Measurements from ENCODE around the gene CFAP47. TPM values are rescaled to one million over a fixed set of nuclear protein-coding genes. Genes with fewer than 3 reads are reported as not detected.

The CFAP47 gene
- total RNA-seq, 1 donor from 2014 or later = 0.54 TPM

- no peak for DNase-seq (ENCODE audit: low spot score in 2 of 2, unreplicated experiment in 2 of 2)
- Mint-ChIP-seq H3K4me3 (no peak overlapping the region), H3K27me3 (ENCODE audit: low read depth) (no peaks in the 10 kb centered on the region), H3K9me3 (peaks cover 14% of the 10 kb centered on the region), H3K27ac (no peak overlapping the region), H3K4me1 (no peaks in the 10 kb centered on the region), H3K36me3 (no peaks in the 10 kb centered on the region)
- no peak for TF ChIP-seq CTCF (IDR thresholded peaks at IDR 0.05; ENCODE audit: unreplicated experiment)
Observed at GRCh38 chrX:36344301-36344700, 424.8 kb downstream of the CFAP47 start.

- no peak for TF ChIP-seq CTCF (IDR thresholded peaks at IDR 0.05; ENCODE audit: unreplicated experiment)
- DNase-seq (ENCODE audit: low spot score in 2 of 2, unreplicated experiment in 2 of 2) = no peak
- no peaks in the 10 kb centered on the region for H3K4me1 Mint-ChIP-seq
- no peak overlapping the region for H3K27ac Mint-ChIP-seq
- peaks cover 14% of the 10 kb centered on the region for H3K9me3 Mint-ChIP-seq
- H3K27me3 Mint-ChIP-seq (ENCODE audit: low read depth) = no peaks in the 10 kb centered on the region
- no peaks in the 10 kb centered on the region for H3K36me3 Mint-ChIP-seq
- no peak overlapping the region for H3K4me3 Mint-ChIP-seq
Observed at GRCh38 chrX:36348509-36348908, 429.0 kb downstream of the CFAP47 start.

GRCh38 chrX:36357855-36358254 is 438.3 kb downstream of the CFAP47 start:
- Mint-ChIP-seq H3K9me3 (peaks cover 50% of the 10 kb centered on the region), H3K27ac (no peak overlapping the region), H3K4me1 (no peaks in the 10 kb centered on the region), H3K36me3 (no peaks in the 10 kb centered on the region), H3K4me3 (no peak overlapping the region), H3K27me3 (ENCODE audit: low read depth) (no peaks in the 10 kb centered on the region)
- no peak for DNase-seq (ENCODE audit: low spot score in 2 of 2, unreplicated experiment in 2 of 2)
- no peak for TF ChIP-seq CTCF (IDR thresholded peaks at IDR 0.05; ENCODE audit: unreplicated experiment)

- Mint-ChIP-seq H3K27ac (no peak overlapping the region), H3K36me3 (no peaks in the 10 kb centered on the region)
- TF ChIP-seq CTCF (IDR thresholded peaks at IDR 0.05; ENCODE audit: unreplicated experiment) = no peak
Observed at GRCh38 chrX:36364262-36364661, 444.7 kb downstream of the CFAP47 start.

GRCh38 chrX:36383495-36383894 is 464.0 kb downstream of the CFAP47 start:
- H3K27ac Mint-ChIP-seq = no peak overlapping the region
- H3K4me1 Mint-ChIP-seq = no peaks in the 10 kb centered on the region
- H3K27me3 Mint-ChIP-seq (ENCODE audit: low read depth) = no peaks in the 10 kb centered on the region
- TF ChIP-seq CTCF (IDR thresholded peaks at IDR 0.05; ENCODE audit: unreplicated experiment) = no peak
- no peak for DNase-seq (ENCODE audit: low spot score in 2 of 2, unreplicated experiment in 2 of 2)
- peaks cover 15% of the 10 kb centered on the region for H3K9me3 Mint-ChIP-seq
- H3K4me3 Mint-ChIP-seq = no peak overlapping the region
- no peaks in the 10 kb centered on the region for H3K36me3 Mint-ChIP-seq

More at GRCh38 chrX:36364262-36364661, 444.7 kb downstream of the CFAP47 start:
- Mint-ChIP-seq H3K4me1 (no peaks in the 10 kb centered on the region), H3K9me3 (peaks cover 48% of the 10 kb centered on the region), H3K27me3 (ENCODE audit: low read depth) (no peaks in the 10 kb centered on the region), H3K4me3 (no peak overlapping the region)
- DNase-seq (ENCODE audit: low spot score in 2 of 2, unreplicated experiment in 2 of 2) = no peak

- Mint-ChIP-seq H3K4me3 (no peak overlapping the region), H3K36me3 (no peaks in the 10 kb centered on the region), H3K4me1 (no peaks in the 10 kb centered on the region), H3K27me3 (ENCODE audit: low read depth) (no peaks in the 10 kb centered on the region), H3K9me3 (peaks cover 43% of the 10 kb centered on the region), H3K27ac (no peak overlapping the region)
- no peak for TF ChIP-seq CTCF (IDR thresholded peaks at IDR 0.05; ENCODE audit: unreplicated experiment)
- no peak for DNase-seq (ENCODE audit: low spot score in 2 of 2, unreplicated experiment in 2 of 2)
Observed at GRCh38 chrX:36388901-36389300, 469.4 kb downstream of the CFAP47 start.

Data from mesothelial cell of epicardium (in vitro differentiated cells).